Stromal cell of bone marrow (primary cell): Measurements from ENCODE around the gene TST.
"Not testable (repeated sequence)": the region's sequence is repeated elsewhere in the genome, so short reads cannot be mapped to it uniquely, and the experiment has no call there.

Experiments used
- DNase-seq: peaks from one replicate; pipeline ENCODE4 v3.0.0-alpha.2; 2012; ENCODE audit warnings: low read depth

TST gene

GRCh38 chr22:37014415-37014806 is 4.8 kb downstream of the TST start:
- DNase-seq, result no peak

DNA sequence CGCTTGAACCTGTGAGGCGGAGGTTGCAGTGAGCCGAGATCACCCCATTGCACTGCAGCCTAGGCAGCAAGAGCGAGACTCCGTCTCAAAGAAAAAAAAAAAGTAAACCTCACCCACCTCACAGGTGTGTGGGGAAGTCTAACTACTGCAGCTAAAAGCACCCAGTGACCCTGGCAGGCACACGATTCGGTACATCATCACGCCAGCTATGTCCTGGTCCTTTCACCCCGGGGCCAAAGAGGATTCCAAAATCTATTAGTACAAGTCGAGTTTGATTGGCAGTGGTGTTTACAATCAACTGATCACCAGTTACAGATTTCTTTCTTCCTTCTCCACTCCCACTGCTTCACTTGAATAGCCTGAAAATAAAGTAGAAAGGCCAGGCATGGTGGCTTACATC is 6.3 kb downstream of the TST start:
- DNase-seq, result no peak

DNA sequence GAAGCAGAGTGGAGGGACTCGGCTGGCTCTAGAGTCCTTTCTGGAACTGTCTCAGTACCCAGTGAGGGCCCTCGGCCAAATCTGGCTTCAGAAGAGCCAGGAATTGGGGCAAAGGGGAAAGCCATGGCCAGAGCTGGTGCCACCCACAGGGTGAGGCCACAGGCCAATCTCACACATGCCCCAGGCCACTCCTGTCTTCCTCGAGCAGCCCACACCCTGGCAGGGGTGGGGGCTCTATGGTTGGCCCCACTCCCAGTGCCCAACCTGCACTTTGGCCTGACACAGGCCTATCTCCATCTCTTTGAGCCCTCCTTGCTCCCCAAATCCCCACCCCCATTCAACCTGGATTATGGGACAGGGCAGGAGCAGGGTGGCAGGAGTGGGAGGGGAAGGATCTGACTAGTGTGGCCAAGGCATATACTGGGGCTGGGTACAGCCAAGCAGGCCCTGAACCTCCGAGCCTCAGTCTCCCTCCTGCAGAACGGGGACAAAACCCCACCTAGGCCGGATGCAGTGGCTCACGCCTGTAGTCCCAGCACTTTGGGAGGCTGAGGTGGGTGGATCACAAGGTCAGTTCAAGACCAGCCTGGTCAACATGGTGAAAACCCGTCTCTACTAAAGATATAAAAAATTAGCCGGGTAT is 6.9 kb downstream of the TST start:
- no peak for DNase-seq

GRCh38 chr22:37011472-37011871 is 7.8 kb downstream of the TST start:
- no peak for DNase-seq

DNA sequence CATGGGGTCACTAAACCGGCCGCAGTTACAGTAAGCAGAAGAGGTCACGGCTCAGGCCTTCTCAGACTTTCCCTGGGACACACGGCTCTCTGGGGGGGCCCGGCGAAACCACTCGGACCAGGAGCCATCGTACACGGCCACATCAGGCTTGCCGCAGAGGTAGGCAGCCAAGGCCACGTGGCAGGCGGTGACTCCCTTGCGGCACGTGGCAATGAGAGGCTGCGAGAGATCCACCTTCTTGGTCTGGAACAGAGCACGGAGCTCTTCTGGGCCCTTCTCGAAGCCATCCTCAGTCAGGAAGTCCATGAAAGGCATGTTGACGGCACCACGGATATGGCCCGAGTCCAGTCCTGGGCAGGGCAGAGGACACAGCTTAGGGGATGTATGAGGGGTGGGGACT is 8.3 kb downstream of the TST start:
- DNase-seq, result no peak

DNA sequence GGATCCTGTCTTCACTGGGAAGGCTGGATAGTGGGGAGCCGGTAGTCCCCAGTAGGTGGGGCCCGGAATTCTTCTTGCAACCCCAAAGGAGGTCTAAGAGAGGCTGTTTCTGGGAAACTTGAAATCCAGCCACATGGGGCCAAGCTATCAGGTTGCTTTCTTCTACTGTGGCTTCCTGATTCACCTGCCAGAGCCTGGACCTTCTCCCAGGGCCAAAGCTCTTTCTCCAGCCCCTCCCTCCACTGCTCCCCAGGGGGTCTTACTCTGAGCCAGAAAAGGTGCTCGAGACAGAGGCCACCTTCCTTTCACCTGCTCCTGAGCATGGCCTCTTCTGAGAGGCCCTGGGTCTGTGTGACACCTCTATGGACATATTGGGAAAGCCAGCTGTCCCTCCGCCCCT is 9.1 kb downstream of the TST start:
- no peak for DNase-seq

DNA sequence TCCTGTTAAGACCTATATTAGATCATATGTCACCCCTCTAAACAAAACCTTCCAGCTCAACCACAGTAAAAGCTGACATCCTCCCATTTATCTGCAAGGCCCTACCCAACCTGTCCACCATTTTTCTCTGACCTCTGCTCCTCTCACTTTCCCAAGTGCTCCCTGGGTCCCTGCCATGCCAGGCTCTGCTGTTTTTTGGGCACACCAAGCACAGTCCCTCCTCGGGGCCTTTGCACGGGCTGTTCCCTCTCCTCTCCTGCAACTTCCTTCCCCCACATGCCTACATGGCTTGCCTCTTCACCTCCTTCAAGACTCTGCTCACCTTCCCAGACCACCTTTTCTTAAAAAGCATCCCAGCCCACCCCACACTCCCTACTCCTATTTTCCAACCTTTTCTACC is 9.8 kb downstream of the TST start:
- no peak for DNase-seq

DNA sequence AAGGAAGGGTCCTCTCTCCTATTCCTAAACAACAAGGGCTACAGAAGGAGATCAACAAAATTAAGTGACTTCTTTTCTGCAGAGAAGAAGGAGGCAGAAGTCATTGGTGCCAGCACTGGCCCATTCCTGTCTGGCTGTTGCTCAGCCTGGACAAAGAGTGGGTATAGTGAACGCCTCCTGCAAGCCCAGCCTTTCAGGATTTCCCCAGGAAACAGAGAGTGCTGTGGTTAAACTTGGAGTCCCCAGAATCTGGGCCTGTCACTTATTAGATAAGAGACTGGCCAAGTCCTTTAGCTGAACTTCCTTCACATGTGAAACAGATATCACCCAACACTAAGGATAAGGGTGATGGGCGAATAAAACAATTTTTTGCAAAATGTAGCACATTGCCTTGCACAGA is 10.9 kb downstream of the TST start:
- no peak for DNase-seq

- no peak for DNase-seq
Observed at GRCh38 chr22:37007651-37008050, 11.6 kb downstream of the TST start.

DNA sequence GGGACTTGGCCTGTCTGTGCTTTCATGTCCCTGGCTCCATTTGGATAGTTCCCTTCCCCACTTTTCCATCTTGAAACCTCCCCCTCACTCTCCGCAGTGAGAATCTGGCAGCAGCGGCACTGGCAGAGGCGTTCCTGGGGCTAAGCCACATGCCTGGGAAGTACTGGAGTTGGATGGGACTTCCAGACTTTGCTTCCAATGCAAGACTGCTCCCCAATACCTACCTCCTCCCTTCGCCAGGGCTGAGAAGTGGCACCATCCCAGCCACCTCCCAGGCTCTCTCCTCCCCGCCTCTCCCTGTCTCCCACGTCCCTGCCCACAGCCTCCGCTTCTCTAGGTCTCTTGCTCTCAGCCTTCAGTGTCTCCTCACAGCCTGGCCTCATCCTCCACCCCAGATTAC is 16.6 kb downstream of the TST start:
- DNase-seq, result no peak

GRCh38 chr22:37001826-37002225 is 17.4 kb downstream of the TST start:
- no peak for DNase-seq

- no peak for DNase-seq
Observed at GRCh38 chr22:37000676-37001534, 18.3 kb downstream of the TST start.

DNA sequence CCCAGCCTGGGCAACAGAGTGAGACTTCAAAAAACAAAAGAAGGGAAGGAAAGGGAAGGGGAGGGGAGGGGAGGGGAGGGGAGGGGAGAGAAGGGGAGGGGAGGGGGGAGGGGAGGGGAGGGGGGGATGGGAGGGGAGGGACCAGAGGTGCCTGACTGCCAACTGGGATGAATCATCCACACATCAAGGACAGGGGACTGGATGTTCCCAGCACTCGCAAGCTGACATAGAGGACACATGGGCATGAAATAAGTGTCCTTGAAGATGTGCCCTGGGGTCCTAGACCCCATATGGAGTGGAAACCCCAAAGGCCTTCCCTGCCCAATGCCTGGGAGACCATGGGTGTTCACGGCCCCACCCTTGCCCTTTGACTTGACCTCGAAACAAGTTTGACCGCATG is 19.8 kb downstream of the TST start:
- DNase-seq, result no peak

GRCh38 chr22:36998620-36999351 is 20.5 kb downstream of the TST start:
- DNase-seq, result no peak

DNA sequence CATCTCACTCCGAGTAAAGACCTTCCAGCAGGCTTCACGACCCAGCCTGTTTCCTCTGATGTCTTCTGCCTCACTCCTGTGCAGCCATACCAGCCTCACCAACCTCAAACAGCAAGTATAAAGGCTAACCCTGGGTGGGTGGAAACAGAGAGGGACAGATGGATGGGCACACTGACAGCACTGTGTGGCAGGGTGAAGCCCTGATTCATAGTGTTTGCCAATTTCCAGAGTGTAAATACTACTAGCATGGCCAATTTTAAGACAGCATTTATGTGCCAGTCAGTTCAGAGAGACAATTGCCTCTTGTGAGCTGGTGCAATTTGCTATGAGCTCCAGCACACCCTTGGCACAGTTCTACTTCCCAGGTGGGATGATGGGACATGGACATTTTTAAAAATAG is 21.5 kb downstream of the TST start:
- DNase-seq, result no peak

GRCh38 chr22:36991206-36991605 is 28.0 kb downstream of the TST start:
- DNase-seq, result no peak

- no peak for DNase-seq
Observed at GRCh38 chr22:36990457-36990856, 28.8 kb downstream of the TST start.

DNA sequence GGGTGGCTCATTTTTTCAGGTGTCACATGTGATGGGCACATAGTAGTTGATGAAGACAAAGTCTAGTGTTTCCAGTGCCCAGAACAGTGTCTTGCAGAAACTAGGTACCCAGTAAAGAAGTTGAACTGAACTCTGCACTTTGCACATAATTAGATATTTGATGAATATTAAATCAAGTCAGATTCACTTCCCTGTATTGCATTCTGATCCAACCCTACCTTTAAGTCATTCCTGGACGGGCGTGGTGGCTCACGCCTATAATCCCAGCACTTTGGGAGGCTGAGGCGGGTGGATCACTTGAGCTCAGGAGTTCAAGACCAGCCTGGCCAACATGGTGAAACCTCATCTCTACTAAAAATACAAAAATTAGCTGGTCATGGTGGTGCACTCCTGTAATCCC is 30.2 kb downstream of the TST start:
- DNase-seq, result not testable (repeated sequence)

- no peak for DNase-seq
Observed at GRCh38 chr22:36988075-36988832, 31.0 kb downstream of the TST start.

GRCh38 chr22:36986242-36986821 is 32.9 kb downstream of the TST start:
- DNase-seq, result no peak

DNA sequence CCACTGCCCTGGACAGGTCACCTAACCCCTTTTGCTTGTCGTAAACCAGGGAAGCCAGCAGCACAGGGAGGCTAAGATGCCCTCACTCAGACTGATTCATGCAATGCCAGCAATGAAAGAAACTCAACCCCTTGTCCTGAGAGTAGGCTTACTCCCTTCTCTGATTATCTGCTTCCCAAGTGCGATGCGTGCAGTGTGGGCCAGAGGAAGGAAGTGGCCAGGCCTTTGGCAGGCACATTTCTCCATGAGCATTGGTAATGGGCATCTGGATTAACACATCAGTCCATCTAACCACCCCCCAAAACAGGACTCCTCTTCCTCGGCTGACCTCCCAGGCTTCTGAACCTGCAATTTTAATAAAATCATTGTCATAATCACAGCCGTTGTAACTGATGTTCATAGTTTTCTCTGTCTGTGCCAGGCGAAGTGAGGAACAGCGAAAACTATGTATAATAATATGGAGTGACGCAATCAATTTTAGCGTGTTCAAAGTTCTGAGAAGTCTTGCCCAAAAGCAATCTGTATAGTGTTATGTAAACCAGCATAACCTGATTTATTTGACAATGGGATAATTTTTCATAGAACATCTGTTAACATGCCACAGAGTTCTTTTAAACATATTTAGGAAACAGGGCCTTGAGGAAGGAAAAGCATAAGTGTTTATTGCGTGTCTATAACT is 33.9 kb downstream of the TST start:
- no peak for DNase-seq
